Measurements from ENCODE around the gene ESX1. TPM values are rescaled to one million over a fixed set of nuclear protein-coding genes. Genes with fewer than 3 reads are reported as not detected.
"Not testable (repeated sequence)": the region's sequence is repeated elsewhere in the genome, so short reads cannot be mapped to it uniquely, and the experiment has no call there.

ESX1 gene
- total RNA-seq, 1 donor from 2014 or later: not detected

DNA sequence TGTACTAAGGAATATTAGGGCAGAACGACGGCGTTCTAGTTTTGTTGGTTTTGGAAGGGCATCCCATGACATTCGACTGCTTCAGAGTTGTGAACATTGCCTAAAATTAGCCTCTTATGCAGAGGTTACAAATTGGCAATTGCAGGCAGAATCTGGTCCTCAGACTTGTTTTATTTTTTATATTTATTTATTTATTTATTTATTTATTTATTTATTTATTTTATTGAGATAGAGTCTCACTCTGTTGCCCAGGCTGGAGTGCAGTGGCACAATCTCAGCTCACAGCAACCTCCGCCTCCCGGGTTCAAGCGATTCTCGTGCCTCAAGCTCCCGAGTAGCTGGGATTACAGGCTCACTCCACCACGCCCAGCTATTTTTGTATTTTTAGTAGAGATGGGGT, 24.7 kb downstream of the ESX1 start:
- H3K4me3 Mint-ChIP-seq; H3K27ac Mint-ChIP-seq; H3K36me3 Mint-ChIP-seq (ENCODE audit: low read depth); H3K27me3 Mint-ChIP-seq; H3K4me1 Mint-ChIP-seq; H3K9me3 Mint-ChIP-seq; intact Hi-C loops (cut with micrococcal nuclease); DNase-seq: not testable (repeated sequence)

DNA sequence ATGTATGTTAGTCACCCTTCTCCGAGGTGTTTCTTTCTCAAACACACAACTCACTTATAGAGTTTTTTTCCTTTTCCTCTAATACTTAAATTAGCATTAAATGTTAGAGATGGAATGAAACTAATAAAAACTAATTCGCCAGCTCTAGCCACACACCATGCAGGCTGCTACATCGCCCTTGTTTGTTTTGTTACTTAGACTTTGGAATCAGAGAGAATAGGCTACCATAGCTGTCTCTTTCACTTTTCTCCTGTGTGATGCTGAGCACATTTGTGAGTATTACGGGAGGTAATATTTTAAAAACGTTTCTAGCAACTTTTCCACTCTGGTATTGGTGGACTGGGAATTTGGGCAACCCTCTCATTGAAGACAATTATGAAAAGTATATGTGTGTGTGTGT, 43.5 kb downstream of the ESX1 start:
- no peaks in the 10 kb centered on the region for H3K9me3 Mint-ChIP-seq
- H3K27me3 Mint-ChIP-seq: peaks cover 4% of the 10 kb centered on the region
- H3K27ac Mint-ChIP-seq: no peak overlapping the region
- H3K36me3 Mint-ChIP-seq (ENCODE audit: low read depth): no peaks in the 10 kb centered on the region
- H3K4me1 Mint-ChIP-seq: no peaks in the 10 kb centered on the region
- no peak overlapping the region for H3K4me3 Mint-ChIP-seq
- DNase-seq: no peak
- intact Hi-C loops (cut with micrococcal nuclease): no loop called here

DNA sequence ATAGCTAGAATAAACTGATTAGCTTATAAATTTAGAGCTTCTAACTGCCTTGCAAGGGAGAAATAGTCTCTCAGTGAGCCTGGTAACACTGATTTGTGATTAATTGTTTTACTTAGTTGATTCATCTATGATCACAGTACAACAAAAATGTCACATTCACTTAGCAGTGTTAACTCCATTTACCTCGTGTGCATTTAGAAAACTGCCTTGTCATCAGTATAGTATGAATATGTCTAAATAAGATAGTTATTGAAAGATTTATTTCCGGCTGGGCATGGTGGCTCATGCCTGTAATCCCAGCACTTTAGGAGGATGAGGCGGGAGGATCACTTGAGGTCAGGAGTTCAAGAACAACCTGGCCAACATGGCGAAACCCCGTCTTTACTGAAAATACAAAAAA, 49.2 kb downstream of the ESX1 start:
- DNase-seq: no peak
- H3K36me3 Mint-ChIP-seq (ENCODE audit: low read depth): peaks cover 1% of the 10 kb centered on the region
- H3K27ac Mint-ChIP-seq: no peak overlapping the region
- intact Hi-C loops (cut with micrococcal nuclease): no loop called here
- no peaks in the 10 kb centered on the region for H3K4me1 Mint-ChIP-seq
- H3K9me3 Mint-ChIP-seq: no peaks in the 10 kb centered on the region
- no peak overlapping the region for H3K4me3 Mint-ChIP-seq
- H3K27me3 Mint-ChIP-seq: peaks cover 2% of the 10 kb centered on the region

Other genes with a start within 250 kb of the ESX1 start
- not detected in 2 replicates for gene H2BW1, start 241.2 kb downstream of the ESX1 start, total RNA-seq
- not detected in 2 replicates for gene H2BW2, start 215.0 kb downstream of the ESX1 start, total RNA-seq
- 3.1 and 3.6 TPM in 2 replicates for gene TMSB15C, start 178.7 kb downstream of the ESX1 start, total RNA-seq
- 0.35 and 0.69 TPM in 2 replicates for gene ZCCHC18, start 142.4 kb downstream of the ESX1 start, total RNA-seq
- 4.2 and 4.3 TPM in 2 replicates for gene SLC25A53, start 97.9 kb downstream of the ESX1 start, total RNA-seq
- 10.1 and 10.7 TPM in 2 replicates for gene FAM199X, start 88.5 kb downstream of the ESX1 start, total RNA-seq

Measured in activated CD4-positive, alpha-beta T cell treated with anti-CD3 and anti-CD28 coated beads, Interleukin-2, amount 10 ng/mL, durations not matched to agents 24 days and 14 days (primary cell).